Mucosa of descending colon (tissue), 3 donors: ENCODE data around the gene CCNK. TPM values are rescaled to one million over a fixed set of nuclear protein-coding genes. Genes with fewer than 3 reads are reported as not detected.

ENCODE experiments used
- ATAC-seq: fragments of 200-7000 bp; cut with Tn5 transposase; one replicate; pipeline ENCODE4 v1.9.1; 2020; ENCODE audit warnings: mild to moderate bottlenecking, moderate library complexity
- DNase-seq, 3 donors: peaks; one replicate each; pipeline ENCODE4 v3.0.0-alpha.2; 2020
- H3K36me3 ChIP-seq: fragments of 200-600 bp; one replicate; pipeline ENCODE4 v1.8.0; 2021; ENCODE audit warnings: low read depth, mild to moderate bottlenecking
- H3K4me1 ChIP-seq: fragments of 200-600 bp; one replicate; pipeline ENCODE4 v1.8.0; 2021; ENCODE audit warnings: low read depth, mild to moderate bottlenecking
- H3K4me3 ChIP-seq: fragments of 200-600 bp; one replicate; pipeline ENCODE4 v1.8.0; 2021; ENCODE audit warnings: mild to moderate bottlenecking
- H3K9me3 ChIP-seq: fragments of 200-600 bp; one replicate; pipeline ENCODE4 v1.8.0; 2021; ENCODE audit warnings: mild to moderate bottlenecking
- CTCF ChIP-seq: fragments of 200-600 bp; IDR thresholded peaks from one replicate; pipeline ENCODE4 v1.8.0; 2022; ENCODE audit warnings: antibody characterized with exemption, mild to moderate bottlenecking
- intact Hi-C, 2 donors: fragments of 100-400 bp; cut with DNase I in 1 of 2; cut with micrococcal nuclease in 1 of 2; formaldehyde crosslinking; loops; one replicate each; pipeline versions ENCODE4 v1.11.0 to v1.11.1; 2022; cut with DNase I, micrococcal nuclease
- total RNA-seq, 3 donors: library from RNA; stranded (reverse); fragmentation: NEBNext Ultra II Directional in 2 of 3; extraction: Animal tissue kit (Norgen Biotek cat#: 25700) in 2 of 3; gene quantifications; one replicate each; pipeline versions ENCODE4 v1.2.1 to v1.2.4, GENCODE V29; 2021 to 2023
- donor health status: DM: no; HTN: no; CAD: no; lungs with moderate emphysema.
- donor health status: DM: no; HTN: no; CAD: no.
- donor health status: DM: no; HTN: yes; CAD: no.

CCNK gene
- total RNA-seq, 3 donors from 2014 or later = 47.4 to 68.4 (median 64.5) TPM

- ATAC-seq (peak; percentile 72), DNase-seq (peak in 2 of 3 donors; percentile 39 to 47)
- Histone ChIP-seq H3K36me3 (no peaks in the 10 kb centered on the region), H3K4me1 (peaks cover 28% of the 10 kb centered on the region), H3K4me3 (no peak overlapping the region), H3K9me3 (no peaks in the 10 kb centered on the region)
- intact Hi-C loops = no loop called here
- no peak for TF ChIP-seq CTCF
Observed at GRCh38 chr14:99524804-99525698, 43.8 kb downstream of the CCNK start.

GRCh38 chr14:99525699-99526080, 44.5 kb downstream of the CCNK start:
- H3K4me1 ChIP-seq = peaks cover 28% of the 10 kb centered on the region
- intact Hi-C loops = no loop called here
- no peak overlapping the region for H3K4me3 ChIP-seq

GRCh38 chr14:99527026-99527425, 45.8 kb downstream of the CCNK start:
- DNase-seq = no peak
- H3K4me1 ChIP-seq = peaks cover 28% of the 10 kb centered on the region
- TF ChIP-seq CTCF = no peak
- no peak overlapping the region for H3K4me3 ChIP-seq
- intact Hi-C loops = no loop called here
- no peaks in the 10 kb centered on the region for H3K9me3 ChIP-seq
- ATAC-seq = no peak
- H3K36me3 ChIP-seq = no peaks in the 10 kb centered on the region

More at GRCh38 chr14:99525699-99526080, 44.5 kb downstream of the CCNK start:
- H3K9me3 ChIP-seq = no peaks in the 10 kb centered on the region
- no peak for TF ChIP-seq CTCF
- no peak for ATAC-seq
- DNase-seq = peak in 1 of 3 donors; percentile 27
- no peaks in the 10 kb centered on the region for H3K36me3 ChIP-seq

- no peak for DNase-seq
- Histone ChIP-seq H3K36me3 (no peaks in the 10 kb centered on the region), H3K9me3 (no peaks in the 10 kb centered on the region), H3K4me1 (peaks cover 28% of the 10 kb centered on the region), H3K4me3 (no peak overlapping the region)
- TF ChIP-seq CTCF = no peak
- intact Hi-C loops = no loop called here
- no peak for ATAC-seq
Observed at GRCh38 chr14:99527427-99528076, 46.3 kb downstream of the CCNK start.

- H3K4me1 ChIP-seq = peaks cover 9% of the 10 kb centered on the region
- no peak for TF ChIP-seq CTCF
- no peak overlapping the region for H3K4me3 ChIP-seq
- intact Hi-C loops = no loop called here
- no peaks in the 10 kb centered on the region for H3K9me3 ChIP-seq
- ATAC-seq (no peak), DNase-seq (no peak)
- no peaks in the 10 kb centered on the region for H3K36me3 ChIP-seq
Observed at GRCh38 chr14:99529899-99530298, 48.7 kb downstream of the CCNK start.
